Fibroblast of mammary gland (primary cell): Measurements from ENCODE around the gene CUBN.
"Not testable (repeated sequence)": the region's sequence is repeated elsewhere in the genome, so short reads cannot be mapped to it uniquely, and the experiment has no call there.

ENCODE experiments used
- DNase-seq: peaks from one replicate; pipeline ENCODE4 v3.0.0-alpha.2; 2010; ENCODE audit warnings: low read depth
- H3K4me3 ChIP-seq: 2 replicates; pipeline ENCODE4 v1.5.1; 2011; ENCODE audit warnings: low read depth, mild to moderate bottlenecking, low read length, moderate library complexity; ENCODE audit not compliant: control insufficient read depth
- TF ChIP-seq, protein P1 (sequence below): conservative IDR thresholded peaks from 2 replicates; pipeline ENCODE4 v1.5.1; 2011; ENCODE audit warnings: low read depth, low read length, inconsistent platforms; ENCODE audit not compliant: control insufficient read depth, insufficient read depth

Gene CUBN

DNA sequence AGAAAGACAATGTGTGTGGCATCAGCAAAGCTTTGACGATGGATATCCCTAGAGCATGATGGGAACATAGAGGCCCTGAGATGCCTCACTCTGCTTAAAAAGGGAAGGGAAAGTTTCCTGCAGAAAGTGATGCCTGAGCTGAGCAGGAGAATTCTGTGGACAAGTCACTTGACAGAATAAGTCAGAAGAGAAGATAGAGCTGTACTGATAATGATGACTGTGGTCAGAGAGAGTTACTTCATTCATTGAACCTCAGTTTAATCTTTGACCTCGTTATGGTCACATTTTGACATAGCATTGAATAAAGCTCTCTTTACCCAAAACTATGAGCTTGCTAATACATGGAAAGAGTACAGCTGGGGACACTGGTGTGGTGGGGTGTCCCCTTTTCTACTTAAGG lies 7.6 kb downstream of the CUBN start:
- TF ChIP-seq, protein P1, sequence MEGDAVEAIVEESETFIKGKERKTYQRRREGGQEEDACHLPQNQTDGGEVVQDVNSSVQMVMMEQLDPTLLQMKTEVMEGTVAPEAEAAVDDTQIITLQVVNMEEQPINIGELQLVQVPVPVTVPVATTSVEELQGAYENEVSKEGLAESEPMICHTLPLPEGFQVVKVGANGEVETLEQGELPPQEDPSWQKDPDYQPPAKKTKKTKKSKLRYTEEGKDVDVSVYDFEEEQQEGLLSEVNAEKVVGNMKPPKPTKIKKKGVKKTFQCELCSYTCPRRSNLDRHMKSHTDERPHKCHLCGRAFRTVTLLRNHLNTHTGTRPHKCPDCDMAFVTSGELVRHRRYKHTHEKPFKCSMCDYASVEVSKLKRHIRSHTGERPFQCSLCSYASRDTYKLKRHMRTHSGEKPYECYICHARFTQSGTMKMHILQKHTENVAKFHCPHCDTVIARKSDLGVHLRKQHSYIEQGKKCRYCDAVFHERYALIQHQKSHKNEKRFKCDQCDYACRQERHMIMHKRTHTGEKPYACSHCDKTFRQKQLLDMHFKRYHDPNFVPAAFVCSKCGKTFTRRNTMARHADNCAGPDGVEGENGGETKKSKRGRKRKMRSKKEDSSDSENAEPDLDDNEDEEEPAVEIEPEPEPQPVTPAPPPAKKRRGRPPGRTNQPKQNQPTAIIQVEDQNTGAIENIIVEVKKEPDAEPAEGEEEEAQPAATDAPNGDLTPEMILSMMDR, result no peak
- DNase-seq, result no peak

DNA sequence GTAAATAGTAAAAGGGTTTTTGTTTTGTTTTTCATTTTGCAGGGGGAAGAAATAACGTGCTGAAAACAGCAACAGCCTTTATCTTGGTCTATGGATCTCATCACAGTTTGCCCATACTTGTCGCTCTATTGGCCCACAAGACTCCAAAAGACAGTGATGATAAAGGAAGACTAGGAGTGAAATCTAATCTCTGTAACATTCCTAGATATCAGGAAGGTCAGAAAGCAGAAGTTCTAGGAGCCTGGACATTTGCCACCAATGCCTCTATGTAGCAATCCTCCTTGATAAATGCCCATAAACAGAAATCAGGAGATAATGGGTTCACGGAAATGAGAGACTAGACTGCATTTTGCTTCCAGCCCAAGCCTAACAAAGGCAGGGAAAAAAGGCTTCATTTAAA lies 8.9 kb downstream of the CUBN start:
- no peak overlapping the region for H3K4me3 ChIP-seq
- TF ChIP-seq, protein P1, result no peak
- DNase-seq, result no peak

More for the DNA sequence above, 7.6 kb downstream of the CUBN start:
- H3K4me3 ChIP-seq, result no peak overlapping the region

DNA sequence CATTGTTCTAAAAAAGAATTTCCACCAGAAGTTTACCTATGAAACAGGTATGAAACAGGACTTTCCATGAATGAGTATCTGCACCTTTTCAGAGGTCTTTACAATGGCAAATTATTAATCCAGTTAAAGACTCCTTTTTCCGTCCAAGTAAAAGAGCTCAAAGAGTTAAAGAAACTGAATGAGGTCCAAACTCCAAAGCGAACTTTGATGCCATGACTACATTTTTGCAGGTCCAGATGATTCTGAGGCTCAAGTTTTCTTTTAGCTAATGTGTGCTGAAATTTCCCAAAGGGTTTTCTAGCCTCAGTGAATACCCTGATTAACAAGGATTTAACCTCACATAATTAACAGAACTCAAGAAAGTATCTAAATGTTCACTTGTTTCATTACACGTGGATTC lies 9.8 kb downstream of the CUBN start:
- TF ChIP-seq, protein P1, result no peak
- no peak for DNase-seq
- no peak overlapping the region for H3K4me3 ChIP-seq

DNA sequence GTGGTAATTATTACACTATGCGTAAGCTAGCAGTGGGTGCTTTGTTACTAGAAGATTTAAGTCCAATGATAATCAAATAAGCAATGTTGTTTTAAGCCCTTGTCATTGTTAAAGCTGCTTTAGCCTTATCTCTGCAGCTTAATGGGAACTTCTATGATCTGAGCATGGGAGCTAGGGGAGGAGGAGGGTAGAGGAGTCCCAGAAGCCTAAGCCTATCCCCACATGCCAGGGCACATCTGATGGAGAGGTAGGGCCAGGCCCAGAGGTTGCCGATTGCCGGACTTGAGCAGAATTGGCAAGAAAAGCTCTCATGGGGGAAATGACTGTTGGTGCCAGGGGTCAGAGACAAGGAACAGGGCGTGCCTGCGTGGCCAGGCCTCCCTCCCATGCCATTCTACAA lies 13.4 kb downstream of the CUBN start:
- H3K4me3 ChIP-seq, result no peak overlapping the region
- TF ChIP-seq, protein P1, result no peak

DNA sequence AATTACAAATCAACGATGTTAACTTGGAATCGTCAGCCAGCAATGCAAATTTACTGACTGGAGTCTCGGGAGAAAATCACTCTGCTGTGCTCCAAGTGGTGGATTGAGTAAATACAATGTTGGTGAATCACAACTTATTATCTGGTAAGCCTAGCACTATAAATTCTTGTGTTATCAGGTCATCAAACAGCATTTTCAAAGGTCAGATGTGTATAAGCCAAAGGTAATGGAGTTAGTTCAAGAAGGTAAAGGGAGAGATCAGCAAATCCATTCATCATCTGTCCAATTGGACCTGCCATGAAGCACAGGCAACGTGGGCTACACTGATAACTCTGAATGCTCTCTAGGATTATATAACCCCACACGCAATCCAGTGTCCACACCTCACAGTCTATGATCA lies 13.9 kb downstream of the CUBN start:
- TF ChIP-seq, protein P1, result peak; percentile 24
- no peak overlapping the region for H3K4me3 ChIP-seq
- peak; percentile 51 for DNase-seq

More for the DNA sequence above, 13.4 kb downstream of the CUBN start:
- no peak for DNase-seq

DNA sequence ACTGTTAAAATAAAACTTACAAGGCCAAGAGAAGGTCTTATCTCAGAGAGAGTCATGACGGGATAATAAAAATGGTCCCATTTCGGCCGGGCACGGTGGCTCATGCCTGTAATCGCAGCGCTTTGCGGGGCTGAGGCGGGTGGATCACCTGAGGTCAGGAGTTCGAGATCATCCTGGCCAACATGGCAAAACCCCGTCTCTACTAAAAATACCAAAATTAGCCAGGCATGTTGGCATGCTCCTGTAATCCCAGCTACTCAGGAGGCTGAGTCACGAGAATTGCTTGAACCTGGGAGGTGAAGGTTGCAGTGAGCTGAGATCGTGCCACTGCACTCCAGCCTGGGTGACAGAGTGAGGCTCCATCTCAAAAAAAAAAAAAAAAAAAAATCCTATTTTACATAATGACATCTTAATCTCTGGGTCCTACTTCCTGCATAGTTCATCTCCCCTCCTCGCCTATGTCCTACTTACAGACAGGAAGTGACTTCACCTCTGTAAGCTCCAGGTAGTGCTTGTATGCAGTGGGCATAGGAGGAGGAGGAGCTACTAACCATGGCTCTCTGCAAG lies 14.7 kb downstream of the CUBN start:
- not testable (repeated sequence) for DNase-seq, H3K4me3 ChIP-seq

DNA sequence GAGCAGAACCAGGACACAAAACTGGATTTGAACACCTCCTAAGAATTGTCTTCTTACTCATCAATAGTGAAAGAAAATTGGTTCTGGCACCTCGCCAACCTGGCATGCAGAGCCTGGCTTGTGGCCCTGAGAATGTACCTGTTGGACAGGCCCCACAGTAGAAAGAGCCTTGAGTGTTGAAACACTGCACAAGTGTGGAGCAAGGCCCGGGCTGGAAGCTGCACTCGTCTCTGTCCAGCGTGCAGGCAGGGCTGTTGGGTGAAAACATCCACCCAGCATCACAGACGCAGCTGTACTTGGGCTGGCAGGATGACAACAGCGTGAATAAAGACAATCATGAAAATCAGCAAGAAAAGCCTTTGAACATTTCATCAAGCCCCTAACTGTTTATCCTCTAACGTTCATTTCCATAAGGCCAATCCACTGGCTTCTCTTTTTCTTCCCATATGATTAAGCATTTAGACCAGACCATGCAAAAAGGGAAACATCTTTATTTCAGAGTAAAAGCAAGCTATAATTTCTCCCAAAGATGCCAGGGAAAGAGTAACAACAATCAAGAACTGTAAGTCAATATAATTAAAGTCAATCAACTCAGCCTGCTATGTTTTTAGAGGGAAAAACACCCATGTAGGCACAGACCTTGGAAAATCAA lies 15.6 kb downstream of the CUBN start:
- peak; percentile 67 for DNase-seq

More for the DNA sequence above, 15.6 kb downstream of the CUBN start:
- TF ChIP-seq, protein P1, result no peak
- no peak overlapping the region for H3K4me3 ChIP-seq
